HCT116 (cell line): ENCODE measurements around the gene PIWIL4. TPM values are rescaled to one million over a fixed set of nuclear protein-coding genes. Genes with fewer than 3 reads are reported as not detected.

Source experiments
- ATAC-seq: fragments of 200-7000 bp; cut with Tn5 transposase; 2 replicates; pipeline ENCODE4 v1.9.1; 2020; ENCODE audit warnings: mild to moderate bottlenecking, moderate library complexity
- BruUV-seq: library from RNA; stranded (reverse); fragments of 400-500 nt; replicated peaks from 2 replicates; lab custom pipeline; 2021; lab: Mats Ljungman, UMichigan
- CTCF ChIA-PET: fragments of 300-600 bp; sonication (Branson Sonifier 250); formaldehyde crosslinking; loops from one replicate; lab custom pipeline; 2021; ENCODE audit warnings: antibody characterized with exemption; lab: Charles Lee
- POLR2A ChIA-PET: fragments of 300-600, 350-600 bp; sonication (Branson Sonifier 250); formaldehyde crosslinking; loops from one replicate; lab custom pipeline; 2021; ENCODE audit warnings: antibody characterized with exemption; lab: Charles Lee
- RAD21 ChIA-PET, 2 experiments: fragments of 300-600 bp; sonication (Branson Sonifier 250); formaldehyde crosslinking; loops; one replicate each; lab custom pipeline; 2023; ENCODE audit warnings: low total read pairs in 2 of 2; ENCODE audit not compliant: uncharacterized antibody in 2 of 2, unreplicated experiment in 2 of 2, low non-redundant PET in 1 of 2; lab: Charles Lee
- DNase-seq: peaks from one replicate; pipeline ENCODE4 v3.0.0-alpha.2; 2010; ENCODE audit warnings: low read depth, low spot score
- H2AFZ ChIP-seq: fragments of 200-600 bp; shearing (Covaris generic), sonication (generic); 2 replicates; pipeline ENCODE4 v1.6.1; 2017; ENCODE audit warnings: low read depth, mixed run types, mixed read lengths, antibody characterized with exemption, low read length; ENCODE audit not compliant: poor library complexity, severe bottlenecking
- H3K27ac ChIP-seq: 2 replicates; pipeline ENCODE4 v1.5.1; 2012; ENCODE audit warnings: low read depth, low read length
- H3K27me3 ChIP-seq: fragments of 200-600 bp; sonication (generic); 2 replicates; pipeline ENCODE4 v1.6.1; 2016; ENCODE audit warnings: mixed run types, low read length, mixed read lengths; ENCODE audit not compliant: insufficient read depth
- H3K36me3 ChIP-seq, 2 experiments: fragments of 200-500 bp in 1 of 2; fragments of 200-600 bp in 1 of 2; sonication (Bioruptor generic) in 1 of 2; sonication (generic) in 1 of 2; 2 replicates each; pipeline versions ENCODE4 v1.5.1 to v1.6.1; 2014 to 2016; ENCODE audit warnings: low read length in 2 of 2, inconsistent platforms in 1 of 2, mixed read lengths in 1 of 2, mixed run types in 1 of 2; ENCODE audit not compliant: insufficient read depth in 2 of 2, control insufficient read depth in 1 of 2
- H3K4me1 ChIP-seq, 2 experiments: fragments of 200-600 bp in 1 of 2; sonication (generic) in 1 of 2; 2 replicates each; pipeline versions ENCODE4 v1.5.1 to v1.6.1; 2012 to 2017; ENCODE audit warnings: low read length in 2 of 2, inconsistent platforms in 1 of 2, mild to moderate bottlenecking in 1 of 2, mixed read lengths in 1 of 2, mixed run types in 1 of 2, moderate library complexity in 1 of 2; ENCODE audit not compliant: insufficient read depth in 2 of 2, control insufficient read depth in 1 of 2
- H3K4me2 ChIP-seq: fragments of 200-600 bp; sonication (generic); 2 replicates; pipeline ENCODE4 v1.6.1; 2017; ENCODE audit warnings: mixed run types, low read length, mixed read lengths
- H3K4me3 ChIP-seq, 2 experiments: fragments of 200-600 bp in 1 of 2; sonication (generic) in 1 of 2; replicated peaks in 1 of 2; 2 replicates each; pipeline ENCODE4 v1.5.1; 2011 to 2016; ENCODE audit warnings: low read length in 2 of 2, control low read depth in 1 of 2, low read depth in 1 of 2, mild to moderate bottlenecking in 1 of 2, mixed read lengths in 1 of 2, mixed run types in 1 of 2
- H3K79me2 ChIP-seq: fragments of 200-600 bp; sonication (generic); 2 replicates; pipeline ENCODE4 v1.6.1; 2017; ENCODE audit warnings: mild to moderate bottlenecking, mixed run types, low read length, moderate library complexity, mixed read lengths; ENCODE audit not compliant: insufficient read depth
- H3K9ac ChIP-seq: fragments of 200-600 bp; sonication (generic); 2 replicates; pipeline ENCODE4 v1.6.1; 2016; ENCODE audit warnings: low read length, mixed read lengths
- H3K9me2 ChIP-seq: fragments of 200-600 bp; sonication (generic), shearing (Covaris generic); 2 replicates; pipeline ENCODE4 v1.6.1; 2017; ENCODE audit warnings: mixed run types, mild to moderate bottlenecking, moderate library complexity; ENCODE audit not compliant: insufficient read depth
- H3K9me3 ChIP-seq, 2 experiments: fragments of 200-500 bp in 1 of 2; fragments of 200-600 bp in 1 of 2; sonication (Bioruptor generic) in 1 of 2; sonication (generic) in 1 of 2; 2 replicates each; pipeline ENCODE4 v1.6.1; 2014 to 2017; ENCODE audit warnings: low read length in 2 of 2, mixed read lengths in 2 of 2, inconsistent platforms in 1 of 2, low read depth in 1 of 2, mild to moderate bottlenecking in 1 of 2, mixed run types in 1 of 2, moderate library complexity in 1 of 2; ENCODE audit not compliant: control insufficient read depth in 1 of 2, insufficient read depth in 1 of 2
- H4K20me1 ChIP-seq: fragments of 200-600 bp; sonication (generic), shearing (Covaris generic); 2 replicates; pipeline ENCODE4 v1.6.1; 2017; ENCODE audit warnings: mixed run types, mild to moderate bottlenecking, moderate library complexity; ENCODE audit not compliant: insufficient read depth
- ATF3 ChIP-seq: IDR thresholded peaks from 2 replicates; pipeline ENCODE4 v1.6.1; 2012
- CBX3 ChIP-seq: IDR thresholded peaks from 2 replicates; pipeline ENCODE4 v1.6.1; 2012; ENCODE audit warnings: low read depth
- CEBPB ChIP-seq: IDR thresholded peaks from 2 replicates; pipeline ENCODE4 v1.6.1; 2012; ENCODE audit warnings: low read depth
- CTCF ChIP-seq, 3 experiments: fragments of 200-600 bp in 1 of 3; sonication (generic) in 1 of 3; IDR thresholded peaks in 2 of 3; conservative IDR thresholded peaks in 1 of 3; 2 replicates each; pipeline ENCODE4 v1.5.1; 2012 to 2017; ENCODE audit warnings: low read depth in 2 of 3, low read length in 2 of 3, antibody characterized with exemption in 1 of 3, borderline replicate concordance in 1 of 3, control low read depth in 1 of 3, mild to moderate bottlenecking in 1 of 3, mixed read lengths in 1 of 3, mixed run types in 1 of 3, moderate library complexity in 1 of 3; ENCODE audit not compliant: insufficient read depth in 1 of 3
- ELF1 ChIP-seq: IDR thresholded peaks from 2 replicates; pipeline ENCODE4 v1.6.1; 2012; ENCODE audit warnings: low read depth, borderline replicate concordance
- EZH2phosphoT487 ChIP-seq: fragments of 200-600 bp; IDR thresholded peaks from 2 replicates; pipeline ENCODE4 v1.6.1; 2018; ENCODE audit warnings: antibody characterized with exemption, borderline replicate concordance
- FOSL1 ChIP-seq: IDR thresholded peaks from 2 replicates; pipeline ENCODE4 v1.6.1; 2012; ENCODE audit warnings: low read depth
- JUND ChIP-seq: IDR thresholded peaks from 2 replicates; pipeline ENCODE4 v1.6.1; 2012
- SIN3A ChIP-seq: IDR thresholded peaks from 2 replicates; pipeline ENCODE4 v1.6.1; 2012; ENCODE audit warnings: low read depth
- SP1 ChIP-seq: IDR thresholded peaks from 2 replicates; pipeline ENCODE4 v1.6.1; 2012; ENCODE audit warnings: low read depth
- intact Hi-C: fragments of 100-400 bp; cut with micrococcal nuclease; formaldehyde crosslinking; loops from 2 replicates; pipeline ENCODE4 v1.10.0; 2022
- total RNA-seq: library from RNA; stranded (reverse); gene quantifications from one replicate; pipeline ENCODE4 v1.2.1, GENCODE V29; 2021; ENCODE audit not compliant: unreplicated experiment

The PIWIL4 gene
- total RNA-seq, 1 experiment from 2014 or later: 0.34 TPM

- H3K27ac ChIP-seq: no peak overlapping the region
- H3K36me3 ChIP-seq: no peaks in the 10 kb centered on the region
- ChIA-PET RAD21 (no interaction called here), POLR2A (no interaction called here)
- H3K79me2 ChIP-seq: no peaks in the 10 kb centered on the region
- peak overlapping the region; percentile 85; the same call in 1 of the 2 replicates for H3K4me2 ChIP-seq
- H2AFZ ChIP-seq: no peak overlapping the region
- H3K4me3 ChIP-seq: no peak overlapping the region
- BruUV-seq: no TSS peak
- H3K9me3 ChIP-seq: no peaks in the 10 kb centered on the region
- DNase-seq: no peak
- no peaks in the 10 kb centered on the region for H4K20me1 ChIP-seq
- TF ChIP-seq ATF3: no peak
- no peak for TF ChIP-seq FOSL1
- no peak for TF ChIP-seq CEBPB
- TF ChIP-seq SP1: no peak
- TF ChIP-seq CBX3: no peak
- TF ChIP-seq SIN3A: no peak
- TF ChIP-seq EZH2phosphoT487: no peak
- TF ChIP-seq ELF1: no peak
- TF ChIP-seq CTCF (IDR thresholded peaks at IDR 0.05 in 2 of 3, conservative IDR thresholded peaks at IDR 0.05 in 1 of 3; ENCODE audit: borderline replicate concordance in 1 of 3, insufficient read depth in 1 of 3, low read depth in 2 of 3, low read length in 2 of 3): no peak
- no peak for TF ChIP-seq JUND
- TF ChIP-seq, all 23 proteins: peak for 0
- peaks cover 0 to 16% of the 10 kb centered on the region in 2 experiments; a peak in 3 of 4 replicates for H3K4me1 ChIP-seq
- intact Hi-C loops: no loop called here
- CTCF ChIA-PET: no interaction called here
- H3K27me3 ChIP-seq: no peaks in the 10 kb centered on the region
- H3K9ac ChIP-seq: no peak overlapping the region
- no peaks in the 10 kb centered on the region for H3K9me2 ChIP-seq
- ATAC-seq: no peak
Measured at GRCh38 chr11:94638301-94638901, 71.2 kb downstream of the PIWIL4 start.
